Measurements from ENCODE around the gene GYPE.
"Not testable (repeated sequence)": the region's sequence is repeated elsewhere in the genome, so short reads cannot be mapped to it uniquely, and the experiment has no call there.

GRCh38 chr4:143862716-143863115, 42.6 kb downstream of the GYPE start:
- not testable (repeated sequence) for TF ChIP-seq ZNF114 (tag by site-specific recombination; IDR thresholded peaks at IDR 0.05); ZSCAN16 (tag by site-specific recombination; IDR thresholded peaks at IDR 0.05); ZNF362 (tag by site-specific recombination; IDR thresholded peaks at IDR 0.05); ZFP3 (tag by site-specific recombination; IDR thresholded peaks at IDR 0.05; ENCODE audit: low read depth); PRDM4 (tag by site-specific recombination; IDR thresholded peaks at IDR 0.05); REST (tag by site-specific recombination; IDR thresholded peaks at IDR 0.05); FEZF1 (tag by site-specific recombination; IDR thresholded peaks at IDR 0.05); CTCF (tag by site-specific recombination; IDR thresholded peaks at IDR 0.05); ZNF629 (tag by site-specific recombination; IDR thresholded peaks at IDR 0.05); ZNF366 (tag by site-specific recombination; conservative IDR thresholded peaks at IDR 0.05); PATZ1 (tag by site-specific recombination; IDR thresholded peaks at IDR 0.05); ZNF155 (tag by site-specific recombination; IDR thresholded peaks at IDR 0.05); ELK4 (IDR thresholded peaks at IDR 0.05; ENCODE audit: borderline replicate concordance, low read depth, low read length); ZBTB20 (tag by site-specific recombination; IDR thresholded peaks at IDR 0.05)
